ENCODE data around the gene NFYB.

GRCh38 chr12:104175726-104176247 is 37.8 kb upstream of the NFYB start:
- TF ChIP-seq, protein P1, sequence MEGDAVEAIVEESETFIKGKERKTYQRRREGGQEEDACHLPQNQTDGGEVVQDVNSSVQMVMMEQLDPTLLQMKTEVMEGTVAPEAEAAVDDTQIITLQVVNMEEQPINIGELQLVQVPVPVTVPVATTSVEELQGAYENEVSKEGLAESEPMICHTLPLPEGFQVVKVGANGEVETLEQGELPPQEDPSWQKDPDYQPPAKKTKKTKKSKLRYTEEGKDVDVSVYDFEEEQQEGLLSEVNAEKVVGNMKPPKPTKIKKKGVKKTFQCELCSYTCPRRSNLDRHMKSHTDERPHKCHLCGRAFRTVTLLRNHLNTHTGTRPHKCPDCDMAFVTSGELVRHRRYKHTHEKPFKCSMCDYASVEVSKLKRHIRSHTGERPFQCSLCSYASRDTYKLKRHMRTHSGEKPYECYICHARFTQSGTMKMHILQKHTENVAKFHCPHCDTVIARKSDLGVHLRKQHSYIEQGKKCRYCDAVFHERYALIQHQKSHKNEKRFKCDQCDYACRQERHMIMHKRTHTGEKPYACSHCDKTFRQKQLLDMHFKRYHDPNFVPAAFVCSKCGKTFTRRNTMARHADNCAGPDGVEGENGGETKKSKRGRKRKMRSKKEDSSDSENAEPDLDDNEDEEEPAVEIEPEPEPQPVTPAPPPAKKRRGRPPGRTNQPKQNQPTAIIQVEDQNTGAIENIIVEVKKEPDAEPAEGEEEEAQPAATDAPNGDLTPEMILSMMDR (conservative IDR thresholded peaks at IDR 0.05) = no peak
- TF ChIP-seq EZH2 (IDR thresholded peaks at IDR 0.05; ENCODE audit: low read depth) = no peak

Measured in PC-9 (cell line).